Mucosa of rectum (tissue), 2 donors: ENCODE measurements around the gene AGBL3.

Source experiments
- H3K27ac ChIP-seq, 2 donors: one replicate each; pipeline ENCODE4 v1.7.0; 2013; ENCODE audit warnings: inconsistent platforms in 2 of 2, low read depth in 2 of 2, low read length in 2 of 2
- H3K27me3 ChIP-seq, 2 donors: one replicate each; pipeline ENCODE4 v1.7.0; 2013; ENCODE audit warnings: low read length in 2 of 2; ENCODE audit not compliant: control insufficient read depth in 2 of 2, insufficient read depth in 2 of 2
- H3K36me3 ChIP-seq, 2 donors: one replicate each; pipeline ENCODE4 v1.7.0; 2013; ENCODE audit warnings: low read length in 2 of 2; ENCODE audit not compliant: control insufficient read depth in 2 of 2, insufficient read depth in 2 of 2
- H3K4me1 ChIP-seq, 2 donors: one replicate each; pipeline ENCODE4 v1.7.0; 2013; ENCODE audit warnings: low read length in 2 of 2, mild to moderate bottlenecking in 1 of 2; ENCODE audit not compliant: control insufficient read depth in 2 of 2, insufficient read depth in 2 of 2
- H3K4me3 ChIP-seq, 2 donors: one replicate each; pipeline ENCODE4 v1.7.0; 2013; ENCODE audit warnings: low read length in 2 of 2
- H3K9ac ChIP-seq, 2 donors: one replicate each; pipeline ENCODE4 v1.7.0; 2013; ENCODE audit warnings: low read length in 2 of 2, low read depth in 1 of 2, mild to moderate bottlenecking in 1 of 2
- H3K9me3 ChIP-seq, 2 donors: one replicate each; pipeline ENCODE4 v1.7.0; 2013; ENCODE audit warnings: low read length in 2 of 2; ENCODE audit not compliant: control insufficient read depth in 2 of 2
- donor health status: healthy.
- donor health status: Normal muscosa, but diverticular disease.

AGBL3 gene

DNA sequence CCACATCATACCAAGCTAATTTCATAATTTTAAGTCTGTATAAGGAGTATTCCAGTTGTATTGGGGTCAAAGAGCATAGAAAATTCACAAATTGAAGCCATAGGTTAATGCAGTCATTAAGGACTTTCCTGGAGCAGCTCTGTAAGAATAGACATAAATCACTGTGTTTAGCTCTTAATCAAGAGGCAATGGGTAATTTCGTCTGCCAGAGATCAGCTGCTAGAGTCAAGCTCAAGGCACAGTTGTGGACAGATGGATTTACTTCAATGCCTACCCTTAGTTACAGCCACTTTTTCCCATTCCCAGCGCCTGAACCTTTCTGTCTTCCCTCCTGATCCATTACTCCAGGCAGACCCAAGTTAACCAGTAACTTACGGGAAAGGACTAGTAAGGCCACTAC is 40.6 kb upstream of the AGBL3 start:
- Histone ChIP-seq H3K4me3 (no peak overlapping the region), H3K9me3 (no peaks in the 10 kb centered on the region), H3K27ac (no peak overlapping the region), H3K27me3 (no peaks in the 10 kb centered on the region), H3K36me3 (peaks cover 0 to 3% of the 10 kb centered on the region in 2 donors), H3K4me1 (no peaks in the 10 kb centered on the region), H3K9ac (no peak overlapping the region)

DNA sequence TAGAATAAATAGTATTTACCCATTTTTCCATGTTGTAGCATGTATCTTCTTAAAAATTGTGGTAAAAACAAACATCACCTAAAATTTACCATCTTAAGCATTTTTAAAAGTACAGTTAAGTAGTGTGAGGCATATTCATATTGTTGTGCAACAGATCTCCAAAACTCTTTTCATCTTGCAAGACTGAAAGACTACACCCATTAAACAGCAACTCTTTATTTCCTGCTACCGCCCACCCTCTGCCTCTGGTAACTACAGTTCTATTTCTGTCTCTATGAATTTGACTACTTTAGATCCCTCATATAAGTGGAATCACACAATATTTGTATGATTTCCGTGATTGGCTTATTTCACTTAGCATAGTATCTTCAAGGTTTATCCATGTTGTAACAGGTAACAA is 40.0 kb upstream of the AGBL3 start:
- H3K9me3 ChIP-seq, result no peaks in the 10 kb centered on the region
- H3K27ac ChIP-seq, result no peak overlapping the region
- H3K4me1 ChIP-seq, result no peaks in the 10 kb centered on the region
- peaks cover 0 to 5% of the 10 kb centered on the region in 2 donors for H3K36me3 ChIP-seq
- no peak overlapping the region for H3K9ac ChIP-seq
- no peak overlapping the region for H3K4me3 ChIP-seq
- no peaks in the 10 kb centered on the region for H3K27me3 ChIP-seq

DNA sequence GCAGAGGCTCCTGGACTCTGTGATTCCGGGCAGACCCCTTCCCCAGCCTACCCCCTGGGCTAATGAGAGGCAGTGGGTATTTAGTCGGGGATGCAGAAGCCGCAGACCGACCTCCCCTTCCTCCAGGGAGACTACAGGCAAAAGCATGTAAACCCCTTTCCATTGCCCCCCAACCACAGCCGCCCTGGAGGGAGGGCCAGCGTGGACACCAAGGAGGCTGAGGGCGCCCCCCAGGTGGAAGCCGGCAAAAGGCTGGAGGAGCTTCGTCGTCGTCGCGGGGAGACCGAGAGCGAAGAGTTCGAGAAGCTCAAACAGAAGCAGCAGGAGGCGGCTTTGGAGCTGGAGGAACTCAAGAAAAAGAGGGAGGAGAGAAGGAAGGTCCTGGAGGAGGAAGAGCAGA is 39.0 kb upstream of the AGBL3 start:
- H3K4me3 ChIP-seq, result no peak overlapping the region
- H3K4me1 ChIP-seq, result no peaks in the 10 kb centered on the region
- peaks cover 0 to 5% of the 10 kb centered on the region in 2 donors for H3K36me3 ChIP-seq
- H3K9ac ChIP-seq, result no peak overlapping the region
- no peaks in the 10 kb centered on the region for H3K27me3 ChIP-seq
- H3K27ac ChIP-seq, result no peak overlapping the region
- H3K9me3 ChIP-seq, result no peaks in the 10 kb centered on the region

DNA sequence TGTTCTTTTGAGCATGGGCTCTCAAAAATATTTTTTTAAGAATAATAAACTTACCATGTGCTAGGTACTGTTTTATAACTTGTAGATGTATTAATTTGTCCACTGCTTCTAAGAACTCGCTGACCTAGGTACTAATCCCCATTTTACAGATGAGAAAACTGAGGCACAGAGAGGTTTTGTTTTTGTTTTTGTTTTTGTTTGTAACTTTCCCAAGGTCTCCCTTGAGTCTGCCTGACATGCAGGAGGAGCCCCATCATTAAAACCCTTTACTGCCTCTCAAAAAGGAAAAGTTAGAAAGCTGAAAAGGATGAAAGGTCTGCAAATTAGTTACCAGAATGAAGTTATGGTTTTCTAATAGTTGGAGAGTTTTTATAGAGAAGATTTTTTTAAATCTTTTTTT is 38.5 kb upstream of the AGBL3 start:
- H3K27me3 ChIP-seq, result no peaks in the 10 kb centered on the region
- H3K9me3 ChIP-seq, result no peaks in the 10 kb centered on the region
- peaks cover 0 to 5% of the 10 kb centered on the region in 2 donors for H3K36me3 ChIP-seq
- H3K4me3 ChIP-seq, result no peak overlapping the region
- H3K4me1 ChIP-seq, result no peaks in the 10 kb centered on the region
- H3K9ac ChIP-seq, result no peak overlapping the region
- no peak overlapping the region for H3K27ac ChIP-seq

DNA sequence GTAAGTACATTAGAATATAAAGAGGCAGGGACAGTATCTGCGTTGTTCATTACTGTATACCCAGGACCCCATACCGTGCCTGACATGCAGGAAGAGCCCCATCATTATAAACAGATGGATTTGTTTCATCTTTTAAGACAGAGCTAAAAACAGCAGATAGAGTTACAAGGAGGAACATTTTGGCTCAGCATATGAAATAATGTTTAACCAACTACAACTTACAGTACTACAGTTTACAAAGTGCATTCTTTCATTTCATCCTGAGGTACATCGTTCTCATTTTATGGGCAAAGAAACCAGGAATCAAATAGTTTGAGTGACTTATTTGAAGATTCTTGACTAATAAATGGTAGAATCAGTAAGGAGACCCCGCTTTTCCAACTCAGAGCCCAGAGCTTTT is 38.1 kb upstream of the AGBL3 start:
- Histone ChIP-seq H3K4me1 (no peaks in the 10 kb centered on the region), H3K27me3 (no peaks in the 10 kb centered on the region), H3K36me3 (peaks cover 0 to 5% of the 10 kb centered on the region in 2 donors), H3K4me3 (no peak overlapping the region), H3K9ac (no peak overlapping the region), H3K27ac (no peak overlapping the region), H3K9me3 (no peaks in the 10 kb centered on the region)

DNA sequence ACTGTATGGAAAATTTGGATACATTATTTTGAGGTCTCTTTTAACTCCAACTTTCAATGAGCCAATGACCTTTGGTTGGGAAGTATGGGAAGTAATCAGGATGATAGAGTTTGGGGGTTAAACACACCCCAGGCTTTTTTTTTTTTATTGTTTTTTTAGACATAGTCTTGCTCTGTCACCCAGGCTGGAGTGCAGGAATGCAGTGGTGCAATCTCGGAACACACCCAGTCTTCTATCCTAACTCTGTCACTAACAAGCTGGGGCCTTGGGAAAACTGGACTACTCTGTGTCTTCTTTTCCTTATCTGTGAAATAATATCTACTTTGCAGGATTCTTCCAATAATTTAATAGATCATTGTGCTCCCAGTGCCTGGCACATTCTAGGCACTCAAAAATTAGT is 37.6 kb upstream of the AGBL3 start:
- H3K4me3 ChIP-seq, result no peak overlapping the region
- no peak overlapping the region for H3K9ac ChIP-seq
- no peaks in the 10 kb centered on the region for H3K9me3 ChIP-seq
- no peaks in the 10 kb centered on the region for H3K4me1 ChIP-seq
- no peaks in the 10 kb centered on the region for H3K27me3 ChIP-seq
- H3K27ac ChIP-seq, result no peak overlapping the region
- H3K36me3 ChIP-seq, result peaks cover 0 to 5% of the 10 kb centered on the region in 2 donors

DNA sequence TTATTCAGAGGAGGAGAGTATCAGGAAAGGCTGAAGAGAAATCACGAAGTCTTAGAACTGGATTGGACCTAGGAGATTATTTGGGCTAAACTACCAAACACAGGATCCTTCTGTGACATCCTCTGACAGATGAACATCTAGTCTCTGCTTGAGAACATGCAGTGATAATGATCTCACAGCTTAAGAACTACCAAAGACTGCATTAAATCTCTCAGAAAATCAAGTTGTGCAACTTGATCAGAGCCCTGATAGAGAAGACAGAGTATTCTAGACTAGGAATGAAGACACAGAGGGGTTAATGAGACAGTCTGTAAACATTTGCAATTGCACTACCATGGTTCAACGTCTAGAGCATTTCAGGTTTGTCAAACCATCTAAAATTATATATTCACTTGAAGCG is 37.1 kb upstream of the AGBL3 start:
- H3K4me1 ChIP-seq, result no peaks in the 10 kb centered on the region
- H3K27ac ChIP-seq, result no peak overlapping the region
- peaks cover 0 to 5% of the 10 kb centered on the region in 2 donors for H3K36me3 ChIP-seq
- H3K9me3 ChIP-seq, result no peaks in the 10 kb centered on the region
- no peak overlapping the region for H3K4me3 ChIP-seq
- H3K27me3 ChIP-seq, result no peaks in the 10 kb centered on the region
- no peak overlapping the region for H3K9ac ChIP-seq

DNA sequence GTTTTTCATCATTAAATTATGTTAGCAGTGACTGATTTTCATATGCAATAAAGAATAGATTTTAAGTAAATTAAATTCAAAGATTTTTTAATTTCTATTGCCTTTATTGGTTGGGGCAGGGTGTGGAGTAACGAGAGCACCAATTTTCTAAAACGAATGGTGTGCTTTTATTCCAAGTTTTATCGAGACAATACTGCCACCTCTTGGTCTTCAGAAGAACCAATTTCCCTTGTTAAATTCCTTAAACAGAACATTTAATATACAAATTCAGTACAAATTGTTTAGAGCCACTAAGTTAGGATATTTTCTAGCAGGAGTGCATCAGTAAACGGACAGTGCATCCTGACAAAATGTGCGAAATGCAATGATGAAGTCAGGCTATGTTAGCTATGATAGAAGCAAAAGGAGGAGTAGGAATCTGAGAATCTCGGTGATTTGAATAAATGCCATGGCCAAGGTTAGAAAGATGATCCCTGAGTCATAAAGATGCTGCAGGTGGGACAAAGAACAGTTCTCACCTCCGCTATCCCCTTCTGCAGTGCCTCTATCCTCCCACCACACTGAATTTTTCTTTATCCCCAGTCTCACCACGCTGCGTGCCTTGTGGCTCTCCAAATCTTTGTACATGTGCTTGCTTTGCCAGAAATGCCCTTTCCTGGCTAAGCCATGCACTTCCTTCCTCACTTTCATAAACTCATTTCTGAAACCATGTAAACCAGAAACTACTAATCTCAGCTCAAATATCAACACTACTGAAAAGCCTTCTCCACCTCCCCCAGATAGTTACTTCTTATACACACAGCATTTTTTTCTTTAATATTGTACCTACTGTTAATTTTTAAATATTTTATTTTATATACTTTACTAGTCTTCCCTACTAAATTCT is 31.9 kb upstream of the AGBL3 start:
- Histone ChIP-seq H3K9me3 (no peaks in the 10 kb centered on the region), H3K27ac (no peak overlapping the region), H3K4me3 (no peak overlapping the region), H3K36me3 (peaks cover 0 to 5% of the 10 kb centered on the region in 2 donors), H3K27me3 (no peaks in the 10 kb centered on the region), H3K9ac (no peak overlapping the region), H3K4me1 (no peaks in the 10 kb centered on the region)

DNA sequence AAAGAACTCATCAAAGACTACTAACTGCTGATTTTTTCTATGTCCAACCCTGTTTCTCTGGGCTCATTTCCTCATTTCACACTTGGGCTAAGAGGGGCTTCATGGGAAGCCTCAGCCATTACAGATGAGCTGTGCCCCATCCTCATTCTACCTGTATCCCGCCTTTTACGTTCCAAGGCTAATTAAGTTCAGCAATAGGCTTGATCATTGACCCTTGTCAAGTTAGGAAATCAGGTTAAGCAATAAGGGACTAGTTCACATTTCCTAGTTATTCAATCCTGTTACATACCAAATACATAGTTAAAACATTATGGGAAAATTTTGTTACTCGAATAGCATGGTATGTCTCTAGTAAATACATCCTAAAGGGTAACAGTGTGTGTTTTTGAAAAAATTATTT is 29.3 kb upstream of the AGBL3 start:
- Histone ChIP-seq H3K36me3 (peaks cover 0 to 3% of the 10 kb centered on the region in 2 donors), H3K9ac (no peak overlapping the region), H3K9me3 (no peaks in the 10 kb centered on the region), H3K4me1 (no peaks in the 10 kb centered on the region), H3K27me3 (no peaks in the 10 kb centered on the region), H3K27ac (no peak overlapping the region), H3K4me3 (no peak overlapping the region)

DNA sequence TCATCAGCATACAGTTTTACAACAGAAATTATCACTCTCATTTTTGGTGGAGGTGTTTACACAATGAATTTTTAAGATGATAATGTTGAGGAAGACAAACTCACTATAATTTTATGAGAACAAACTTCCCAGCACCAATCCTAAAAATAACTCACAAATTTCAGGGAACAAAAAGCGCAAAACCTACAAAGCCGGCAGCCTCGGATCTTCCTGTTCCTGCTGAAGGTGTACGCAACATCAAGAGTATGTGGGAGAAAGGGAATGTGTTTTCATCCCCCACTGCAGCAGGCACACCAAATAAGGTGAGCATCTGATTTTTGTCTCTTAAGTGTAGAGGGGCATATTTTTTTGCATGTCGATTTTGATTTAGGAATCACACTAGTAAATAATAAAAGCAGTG is 26.5 kb upstream of the AGBL3 start:
- no peaks in the 10 kb centered on the region for H3K27me3 ChIP-seq
- H3K27ac ChIP-seq, result no peak overlapping the region
- H3K9me3 ChIP-seq, result no peaks in the 10 kb centered on the region
- H3K9ac ChIP-seq, result no peak overlapping the region
- H3K36me3 ChIP-seq, result peaks cover 0 to 3% of the 10 kb centered on the region in 2 donors
- no peaks in the 10 kb centered on the region for H3K4me1 ChIP-seq
- no peak overlapping the region for H3K4me3 ChIP-seq
